Measurements from ENCODE around the gene TPPP.

The TPPP gene

GRCh38 chr5:616484-617039 lies 76.6 kb downstream of the TPPP start:
- Histone ChIP-seq H3K9me3 (ENCODE audit: insufficient read depth, low read length) (peaks cover 8% of the 10 kb centered on the region; the same call in 1 of the 2 replicates), H3K4me2 (ENCODE audit: low read length) (no peak overlapping the region), H4K20me1 (ENCODE audit: insufficient read depth, low read length) (no peaks in the 10 kb centered on the region), H3K27ac (ENCODE audit: low read length) (no peak overlapping the region), H2AFZ (ENCODE audit: low read depth, low read length) (no peak overlapping the region), H3K4me3 (ENCODE audit: low read length) (no peak overlapping the region), H3K79me2 (ENCODE audit: low read length) (peaks cover 52% of the 10 kb centered on the region), H3K4me1 (ENCODE audit: low read length) (peaks cover 4% of the 10 kb centered on the region; the same call in 1 of the 2 replicates), H3K36me3 (replicated peaks; ENCODE audit: low read depth, low read length) (peaks cover 34% of the 10 kb centered on the region), H3K27me3 (ENCODE audit: low read depth, low read length) (no peaks in the 10 kb centered on the region), H3K9ac (ENCODE audit: low read length) (no peak overlapping the region)
- TF ChIP-seq EZH2phosphoT487 (IDR thresholded peaks at IDR 0.05; ENCODE audit: low read depth) (no peak), CTCF (IDR thresholded peaks at IDR 0.05; ENCODE audit: low read depth, low read length) (no peak)

- Histone ChIP-seq H3K27me3 (ENCODE audit: low read depth, low read length) (no peaks in the 10 kb centered on the region), H3K36me3 (replicated peaks; ENCODE audit: low read depth, low read length) (peaks cover 27% of the 10 kb centered on the region), H3K79me2 (ENCODE audit: low read length) (peaks cover 52% of the 10 kb centered on the region), H2AFZ (ENCODE audit: low read depth, low read length) (0 out of 2 replicates have a peak overlapping the region, but pooled peaks have one; percentile 69), H3K4me2 (ENCODE audit: low read length) (peak overlapping the region; percentile 84), H3K4me3 (ENCODE audit: low read length) (peak overlapping the region; percentile 91), H4K20me1 (ENCODE audit: insufficient read depth, low read length) (no peaks in the 10 kb centered on the region), H3K9me3 (ENCODE audit: insufficient read depth, low read length) (peaks cover 8% of the 10 kb centered on the region; the same call in 1 of the 2 replicates), H3K9ac (ENCODE audit: low read length) (peak overlapping the region; percentile 68), H3K27ac (ENCODE audit: low read length) (no peak overlapping the region), H3K4me1 (ENCODE audit: low read length) (peaks cover 9% of the 10 kb centered on the region; the same call in 1 of the 2 replicates)
- TF ChIP-seq EZH2phosphoT487 (IDR thresholded peaks at IDR 0.05; ENCODE audit: low read depth) (no peak), CTCF (IDR thresholded peaks at IDR 0.05; ENCODE audit: low read depth, low read length) (no peak)
Measured at GRCh38 chr5:612498-613424, 80.4 kb downstream of the TPPP start.

DNA sequence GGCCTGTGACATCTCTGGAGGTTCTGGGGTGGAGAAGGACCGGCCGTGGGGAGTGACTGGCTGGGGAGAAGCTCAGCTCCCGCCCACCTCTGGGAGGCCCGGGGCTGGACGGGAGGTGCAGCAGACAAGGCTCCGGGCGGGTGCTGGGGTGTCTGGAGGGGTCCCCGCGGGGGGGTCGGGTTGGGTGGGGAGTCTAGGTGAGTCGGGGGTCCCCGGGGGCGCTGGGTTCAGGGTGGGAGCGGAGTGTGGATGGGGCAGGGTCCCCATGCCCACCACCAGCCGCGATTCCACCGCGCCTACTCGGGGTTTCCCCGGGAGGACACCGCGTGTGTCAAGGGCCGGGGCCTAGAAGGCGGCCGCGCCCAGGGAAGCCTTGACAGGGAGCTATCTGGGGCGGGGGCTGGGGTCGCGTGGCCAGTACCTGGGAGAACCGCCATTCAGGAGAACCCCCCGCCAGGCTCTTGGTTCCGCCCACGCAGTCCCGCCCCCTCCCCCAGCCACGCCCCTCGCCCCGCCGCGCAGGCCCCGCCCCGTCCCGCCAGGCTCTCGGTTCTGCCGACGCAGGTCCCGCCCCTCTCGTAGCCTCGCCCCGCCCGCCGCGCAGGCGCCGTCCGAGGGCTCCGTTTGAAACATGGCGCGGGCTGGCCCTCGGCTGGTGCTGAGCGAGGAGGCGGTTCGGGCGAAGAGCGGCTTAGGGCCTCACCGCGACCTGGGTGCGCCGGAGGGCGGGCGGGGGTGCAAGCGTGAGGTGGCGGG lies 81.2 kb downstream of the TPPP start, which contains the start of gene CEP72:
Gene CEP72, plus strand, starts transcription at position 610 of the 756 bp plus-strand sequence. Its CDS starts 22 bp downstream, at position 632.
- Histone ChIP-seq H3K27ac (ENCODE audit: low read length) (no peak within 1 kb of the TSS), H3K9me3 (ENCODE audit: insufficient read depth, low read length) (peaks cover 8% of the 10 kb centered on the region; the same call in 1 of the 2 replicates), H3K4me1 (ENCODE audit: low read length) (peaks cover 17% of the 10 kb centered on the region), H3K4me2 (ENCODE audit: low read length) (peak within 1 kb of the TSS; percentile 95), H3K79me2 (ENCODE audit: low read length) (peaks cover 46% of the 10 kb centered on the region), H2AFZ (ENCODE audit: low read depth, low read length) (peak within 1 kb of the TSS; percentile 69; the same call in 1 of the 2 replicates), H3K9ac (ENCODE audit: low read length) (peak within 1 kb of the TSS; percentile 68), H3K36me3 (replicated peaks; ENCODE audit: low read depth, low read length) (peaks cover 27% of the 10 kb centered on the region), H3K27me3 (ENCODE audit: low read depth, low read length) (no peaks in the 10 kb centered on the region), H4K20me1 (ENCODE audit: insufficient read depth, low read length) (no peaks in the 10 kb centered on the region), H3K4me3 (ENCODE audit: low read length) (peak within 1 kb of the TSS; percentile 91)
- TF ChIP-seq CTCF (IDR thresholded peaks at IDR 0.05; ENCODE audit: low read depth, low read length) (no peak), EZH2phosphoT487 (IDR thresholded peaks at IDR 0.05; ENCODE audit: low read depth) (no peak)

Measured in OCI-LY3 (cell line).